ENCODE data around the gene TCEA3.

TCEA3 gene

GRCh38 chr1:23420778-23421177 is 3.8 kb downstream of the TCEA3 start:
- DNase-seq: no peak

GRCh38 chr1:23419180-23419579 is 5.4 kb downstream of the TCEA3 start:
- no peak for DNase-seq

DNA sequence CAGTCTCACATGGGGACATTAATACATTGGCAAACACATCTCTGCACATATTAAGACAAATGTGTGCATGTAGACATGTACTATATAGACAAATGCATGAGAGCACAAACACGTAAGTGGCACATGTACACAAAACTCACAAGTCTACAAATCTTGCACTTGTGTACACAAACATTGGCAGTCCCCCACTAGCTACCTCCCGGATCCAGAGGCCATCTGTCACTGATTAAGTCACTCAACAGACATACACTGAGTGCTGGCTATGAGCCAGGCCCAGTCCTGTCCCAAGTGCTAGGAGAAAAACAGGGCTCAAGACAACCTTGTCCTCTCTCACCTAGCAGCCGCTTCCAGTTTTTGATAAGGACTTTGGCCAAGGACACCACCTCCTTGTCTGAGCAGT is 7.0 kb downstream of the TCEA3 start:
- DNase-seq: no peak

DNA sequence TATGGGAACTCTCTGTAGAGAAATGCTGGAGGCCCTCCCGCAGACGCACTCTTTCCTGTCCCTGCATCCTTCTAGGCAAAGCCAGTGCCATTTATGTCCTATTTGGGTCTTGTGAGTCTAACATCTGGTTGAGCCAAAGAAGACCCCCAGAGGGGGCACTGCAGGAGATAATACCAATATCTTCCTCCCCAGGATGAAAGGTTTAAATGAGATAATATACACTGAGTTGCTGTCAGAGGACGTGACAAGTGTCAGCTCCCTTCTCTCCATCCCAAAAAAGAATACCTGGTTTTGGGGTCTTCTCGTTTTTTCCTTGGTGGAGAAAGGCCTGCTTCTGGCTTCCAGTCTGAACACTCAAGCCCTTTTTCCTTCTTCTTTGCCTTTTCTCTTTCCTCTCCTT is 7.6 kb downstream of the TCEA3 start:
- no peak for DNase-seq

- no peak for DNase-seq
These were observed 15.7 kb downstream of the TCEA3 start for GRCh38 chr1:23408797-23409290.

GRCh38 chr1:23407016-23407630 is 17.4 kb downstream of the TCEA3 start:
- DNase-seq: no peak

GRCh38 chr1:23405946-23406345 is 18.6 kb downstream of the TCEA3 start:
- no peak for DNase-seq

DNA sequence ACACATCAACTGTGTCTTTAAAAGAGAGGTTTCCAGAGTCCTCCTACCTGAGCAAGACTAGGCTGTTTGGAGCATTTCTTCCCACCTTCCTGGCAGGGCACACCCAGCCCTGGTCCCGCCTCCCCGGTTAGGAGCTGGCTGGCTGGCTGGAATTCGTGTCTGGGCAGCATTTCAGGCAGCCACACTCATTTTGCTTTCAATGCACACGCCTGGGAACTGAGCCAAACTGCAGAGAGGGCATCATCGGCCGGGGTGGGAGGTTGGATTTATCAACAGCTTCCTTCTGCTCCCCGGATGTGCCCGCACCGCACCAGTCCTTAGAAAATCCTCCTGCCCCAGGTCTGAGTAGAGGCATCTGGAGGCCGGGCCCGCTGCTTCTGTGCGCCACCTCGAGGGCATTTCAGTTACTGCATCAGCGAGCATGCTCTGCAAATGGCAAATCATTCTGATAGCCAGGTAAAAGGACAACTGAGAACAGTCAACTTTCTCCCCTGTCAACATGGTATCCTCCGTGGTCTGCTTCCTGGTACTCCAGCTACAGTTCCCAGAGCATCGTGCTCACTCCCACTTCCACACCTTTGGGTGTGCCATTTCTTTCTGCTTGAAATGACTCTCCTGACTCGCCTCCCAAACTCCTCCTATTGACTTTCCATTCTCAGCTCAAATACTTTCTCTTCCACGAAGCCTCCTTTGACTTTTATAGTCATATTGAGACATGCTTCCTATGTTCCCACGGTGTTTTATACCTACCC is 20.6 kb downstream of the TCEA3 start:
- DNase-seq: peak; percentile 74

DNA sequence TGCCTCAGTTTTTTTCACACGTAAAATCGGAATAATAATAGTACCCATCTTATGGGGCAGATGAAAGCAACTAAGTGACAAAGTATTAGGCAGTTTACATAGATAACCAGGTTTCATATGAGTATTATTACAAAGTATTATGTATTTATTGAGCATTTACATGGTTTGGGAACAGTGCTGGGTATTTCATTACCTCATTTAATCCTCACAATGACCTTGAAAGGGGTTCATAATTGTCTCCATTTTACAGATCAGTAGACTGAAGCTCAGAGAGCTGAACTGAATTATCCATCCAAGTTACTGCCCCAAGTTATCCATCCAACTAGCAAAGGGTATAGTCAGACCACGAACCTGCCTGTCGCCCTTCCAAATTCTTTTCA is 21.2 kb downstream of the TCEA3 start:
- DNase-seq: no peak

GRCh38 chr1:23403038-23403336 is 21.6 kb downstream of the TCEA3 start:
- no peak for DNase-seq

- no peak for DNase-seq
These were observed 22.1 kb downstream of the TCEA3 start for GRCh38 chr1:23402286-23403037.

DNA sequence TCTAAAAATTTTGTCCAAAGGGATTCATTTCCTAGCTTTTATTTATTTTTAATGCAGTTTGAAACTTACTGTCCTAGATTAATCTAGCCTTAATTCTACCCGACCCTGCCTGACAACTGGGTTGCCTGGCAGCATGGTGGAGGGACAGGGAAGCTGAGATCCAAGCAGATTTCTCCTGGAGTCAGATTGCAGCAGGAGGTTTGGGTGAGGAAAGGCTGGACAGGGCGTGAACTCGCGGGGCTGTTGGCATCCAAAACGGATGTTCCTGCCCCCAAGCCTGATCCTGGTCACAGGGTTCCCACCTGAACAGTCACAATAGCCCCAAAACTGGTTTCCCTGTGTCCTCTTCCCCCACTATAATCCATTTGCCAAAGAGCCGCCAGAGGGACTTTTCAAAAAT is 23.2 kb downstream of the TCEA3 start:
- no peak for DNase-seq

DNA sequence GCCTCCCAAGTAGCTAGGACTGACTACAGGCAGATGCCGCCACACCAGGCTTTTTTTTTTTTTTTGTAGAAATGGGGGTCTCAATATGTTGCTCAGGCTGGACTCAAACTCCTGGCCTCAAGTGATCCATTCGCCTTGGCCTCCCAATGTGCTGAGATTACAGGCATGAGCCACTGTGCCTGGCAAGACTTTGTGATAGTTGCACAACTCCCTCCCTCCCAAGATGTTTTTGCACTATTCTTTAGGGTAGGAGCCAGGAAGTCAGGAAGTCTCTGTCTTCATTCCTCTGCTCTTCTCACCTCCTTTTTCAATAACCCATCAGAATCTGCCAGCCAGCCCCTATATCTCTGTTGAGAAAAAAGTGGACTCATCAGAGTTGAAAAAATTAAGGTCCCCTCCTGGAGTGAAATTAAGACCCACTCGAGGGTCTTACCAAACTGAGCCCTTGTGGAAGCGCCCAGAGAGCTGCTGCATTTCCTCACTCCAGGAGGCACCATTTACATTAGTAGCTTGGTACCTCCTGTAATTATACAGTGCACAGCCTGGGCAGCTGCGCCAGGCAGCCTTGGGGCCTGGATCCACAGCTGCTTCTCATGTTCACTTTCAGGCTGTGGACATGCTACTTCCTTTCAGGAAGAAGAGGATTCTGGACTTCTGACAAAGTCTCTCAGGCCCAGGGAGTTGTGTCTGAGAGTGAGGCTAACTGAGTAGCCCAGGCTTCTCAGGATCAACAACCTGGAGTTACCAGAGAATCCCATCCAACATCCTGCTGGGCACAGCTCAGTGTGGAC is 24.0 kb downstream of the TCEA3 start:
- DNase-seq: no peak

DNA sequence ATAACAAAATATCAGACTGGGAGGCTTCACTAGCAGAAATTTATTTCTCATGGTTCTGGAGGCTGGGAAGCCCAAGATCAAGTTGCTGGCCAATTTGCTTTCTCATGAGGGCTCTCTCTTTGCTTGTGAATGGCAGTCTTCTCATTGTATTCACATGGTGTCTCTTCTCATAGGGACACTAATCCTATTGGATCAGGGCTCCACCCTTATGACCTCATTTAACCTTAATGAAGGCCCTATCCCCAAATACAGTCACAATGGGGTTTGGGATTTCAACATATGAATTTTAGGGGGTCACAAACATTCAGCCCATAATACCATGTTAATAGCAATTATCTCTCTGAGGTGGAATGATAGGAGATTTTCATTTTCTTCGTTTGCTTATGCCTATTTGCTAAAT is 25.3 kb downstream of the TCEA3 start:
- DNase-seq: no peak

- no peak for DNase-seq
These were observed 26.6 kb downstream of the TCEA3 start for GRCh38 chr1:23397908-23398307.

- no peak for DNase-seq
These were observed 28.2 kb downstream of the TCEA3 start for GRCh38 chr1:23396380-23396779.

DNA sequence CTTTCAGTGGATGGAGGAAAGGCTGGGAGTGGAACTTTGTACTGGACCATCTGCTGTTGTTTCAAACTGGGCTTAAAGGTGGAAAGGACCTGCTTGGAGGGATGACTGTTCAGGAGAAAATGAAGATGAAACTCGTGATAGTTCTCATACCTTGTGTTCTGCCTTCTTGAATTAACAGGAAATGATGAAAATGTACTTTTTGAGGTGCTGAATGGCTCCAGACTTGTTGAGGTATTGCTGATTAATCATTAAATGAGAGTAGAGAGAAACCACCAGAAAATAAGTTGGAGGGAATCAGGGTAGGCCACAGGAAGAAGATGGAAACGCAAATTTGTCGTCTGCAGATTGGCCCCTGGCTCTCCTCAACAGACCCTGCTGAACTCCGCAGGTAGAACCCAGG is 28.7 kb downstream of the TCEA3 start:
- no peak for DNase-seq

GRCh38 chr1:23395154-23395724 is 29.3 kb downstream of the TCEA3 start:
- no peak for DNase-seq

- no peak for DNase-seq
These were observed 29.9 kb downstream of the TCEA3 start for GRCh38 chr1:23394684-23395083.

DNA sequence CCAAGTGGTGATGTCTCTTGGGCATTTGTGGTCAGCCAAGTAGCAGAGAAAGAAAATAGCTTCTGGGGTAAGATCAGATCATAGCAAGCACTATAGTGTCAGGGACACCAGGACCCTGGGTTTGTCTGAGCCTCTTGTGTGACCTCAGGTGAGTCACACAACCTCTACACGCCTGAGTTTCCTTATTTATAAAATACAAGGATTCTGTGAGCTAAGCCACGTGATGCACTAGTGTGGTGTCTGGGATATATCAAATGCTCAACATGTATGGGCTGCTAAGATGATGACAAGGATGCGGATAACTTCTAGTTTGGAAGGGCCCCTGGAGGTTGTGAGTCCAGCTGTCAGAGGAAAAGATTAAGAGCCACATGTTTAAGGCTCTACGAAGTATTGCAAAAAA is 30.4 kb downstream of the TCEA3 start:
- no peak for DNase-seq

DNA sequence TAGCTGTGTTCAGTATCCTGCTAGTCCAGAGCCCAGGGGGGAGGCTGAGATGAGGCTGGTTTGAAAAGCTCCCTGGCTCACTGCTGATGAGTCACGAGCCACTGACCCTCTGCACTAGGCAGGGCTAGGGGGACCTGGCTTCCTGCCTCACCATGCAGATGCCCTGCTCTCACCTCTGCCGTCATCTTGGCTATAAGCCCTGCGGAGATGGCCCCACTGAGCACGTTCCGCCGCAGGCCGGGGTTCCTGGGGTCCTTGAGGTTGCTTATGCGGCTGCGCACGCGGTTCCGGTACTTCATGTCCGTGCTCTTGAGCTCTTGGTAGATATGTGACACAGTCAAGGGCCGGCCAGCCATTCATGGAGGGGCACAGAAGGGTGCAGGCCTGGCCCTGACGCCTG is 30.8 kb downstream of the TCEA3 start:
- DNase-seq: no peak

GRCh38 chr1:23392125-23392855 is 32.3 kb downstream of the TCEA3 start:
- no peak for DNase-seq

All from effector CD4-positive, alpha-beta T cell (primary cell).